ENCODE results near the gene ZIC2. TPM values are rescaled to one million over a fixed set of nuclear protein-coding genes. Genes with fewer than 3 reads are reported as not detected.

The ZIC2 gene
- total RNA-seq, 8 experiments from 2014 or later, result 0.14 to 48.8 (median 1.3) TPM; not detected in 1

Other genes starting within 250 kb of the ZIC2 start
- gene ZIC5, start 10.0 kb upstream of the ZIC2 start, total RNA-seq, result 1 to 10 TPM in 2 of 8 experiments, under 1 TPM in 5, not detected in 1; 0.18 to 1.9 (median 0.33) TPM
- gene PCCA, start 107.3 kb downstream of the ZIC2 start, total RNA-seq, result 10 to 100 TPM; 19.1 to 98.3 (median 50.9) TPM

All from motor neuron (in vitro differentiated cells).